ENCODE measurements around the gene SMIM35. TPM values are rescaled to one million over a fixed set of nuclear protein-coding genes. Genes with fewer than 3 reads are reported as not detected.

Gene SMIM35
- total RNA-seq, 1 donor from 2014 or later = 0.14 TPM

GRCh38 chr11:118051611-118052461 is 34.9 kb downstream of the SMIM35 start:
- intact Hi-C loops (cut with micrococcal nuclease) = loop anchor here (2.0 to 5.0 kb wide), 2 partner anchors 120 to 237 kb away; no protein-coding TSS in a partner anchor
- DNase-seq = peak; percentile 90
- Mint-ChIP-seq H3K27me3 (peaks cover 5% of the 10 kb centered on the region), H3K9me3 (no peaks in the 10 kb centered on the region), H3K4me3 (peak overlapping the region; percentile 69), H3K27ac (peak overlapping the region; percentile 94), H3K36me3 (ENCODE audit: low read depth) (no peaks in the 10 kb centered on the region), H3K4me1 (peaks cover 57% of the 10 kb centered on the region)

- peaks cover 63% of the 10 kb centered on the region for H3K4me1 Mint-ChIP-seq
- H3K27me3 Mint-ChIP-seq = no peaks in the 10 kb centered on the region
- H3K4me3 Mint-ChIP-seq = peak overlapping the region; percentile 69
- DNase-seq = no peak
- H3K9me3 Mint-ChIP-seq = no peaks in the 10 kb centered on the region
- intact Hi-C loops (cut with micrococcal nuclease) = loop anchor here (5.0 kb wide), 1 partner anchor 119 kb away; no protein-coding TSS in a partner anchor
- H3K36me3 Mint-ChIP-seq (ENCODE audit: low read depth) = no peaks in the 10 kb centered on the region
- H3K27ac Mint-ChIP-seq = peak overlapping the region; percentile 94
These were observed 35.6 kb downstream of the SMIM35 start for GRCh38 chr11:118051136-118051610.

DNA sequence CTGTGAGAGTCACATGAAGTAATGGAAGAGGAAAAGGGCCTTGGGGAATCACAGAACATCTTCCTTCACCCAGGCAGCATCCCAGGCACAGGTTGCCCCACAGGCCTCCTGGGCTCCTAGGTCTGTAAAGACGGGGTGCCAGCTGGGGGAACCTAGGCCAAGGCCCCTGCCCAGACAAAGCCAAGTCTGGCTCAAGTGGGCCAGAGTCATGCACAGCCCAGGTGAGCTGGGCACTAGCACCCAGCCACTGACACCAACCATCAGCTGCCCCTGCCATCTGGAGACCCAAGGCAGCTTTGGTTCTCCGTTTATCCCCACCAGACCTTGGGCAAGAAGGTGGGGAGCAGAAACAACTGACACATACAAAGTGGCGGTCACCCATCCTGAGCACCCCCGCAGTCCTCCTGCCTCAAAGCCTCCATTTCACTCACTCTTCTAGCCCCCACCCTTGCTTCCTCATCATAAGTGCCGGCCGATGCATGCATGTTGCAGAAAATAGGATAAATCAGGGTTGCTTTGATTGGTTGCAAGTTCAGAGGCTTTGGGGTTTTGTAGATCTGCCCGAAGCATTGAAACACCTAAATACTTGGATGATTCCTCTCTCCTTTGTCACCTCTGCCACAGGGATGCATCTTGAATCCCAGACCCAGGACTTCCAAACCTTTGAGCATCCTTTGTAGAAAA is 36.4 kb downstream of the SMIM35 start:
- Mint-ChIP-seq H3K9me3 (no peaks in the 10 kb centered on the region), H3K27ac (peak overlapping the region; percentile 94), H3K4me3 (peak overlapping the region; percentile 18), H3K4me1 (peaks cover 72% of the 10 kb centered on the region), H3K36me3 (ENCODE audit: low read depth) (no peaks in the 10 kb centered on the region), H3K27me3 (no peaks in the 10 kb centered on the region)
- no peak for DNase-seq
- intact Hi-C loops (cut with micrococcal nuclease) = loop anchor here (5.0 kb wide), 1 partner anchor 118 kb away; no protein-coding TSS in a partner anchor

- no peaks in the 10 kb centered on the region for H3K9me3 Mint-ChIP-seq
- no peaks in the 10 kb centered on the region for H3K27me3 Mint-ChIP-seq
- H3K4me1 Mint-ChIP-seq = peaks cover 77% of the 10 kb centered on the region
- H3K27ac Mint-ChIP-seq = peak overlapping the region; percentile 34
- H3K36me3 Mint-ChIP-seq (ENCODE audit: low read depth) = no peaks in the 10 kb centered on the region
- no peak for DNase-seq
- H3K4me3 Mint-ChIP-seq = peak overlapping the region; percentile 15
- intact Hi-C loops (cut with micrococcal nuclease) = loop anchor here (5.0 kb wide), 1 partner anchor 117 kb away; no protein-coding TSS in a partner anchor
These were observed 37.0 kb downstream of the SMIM35 start for GRCh38 chr11:118049771-118050170.

DNA sequence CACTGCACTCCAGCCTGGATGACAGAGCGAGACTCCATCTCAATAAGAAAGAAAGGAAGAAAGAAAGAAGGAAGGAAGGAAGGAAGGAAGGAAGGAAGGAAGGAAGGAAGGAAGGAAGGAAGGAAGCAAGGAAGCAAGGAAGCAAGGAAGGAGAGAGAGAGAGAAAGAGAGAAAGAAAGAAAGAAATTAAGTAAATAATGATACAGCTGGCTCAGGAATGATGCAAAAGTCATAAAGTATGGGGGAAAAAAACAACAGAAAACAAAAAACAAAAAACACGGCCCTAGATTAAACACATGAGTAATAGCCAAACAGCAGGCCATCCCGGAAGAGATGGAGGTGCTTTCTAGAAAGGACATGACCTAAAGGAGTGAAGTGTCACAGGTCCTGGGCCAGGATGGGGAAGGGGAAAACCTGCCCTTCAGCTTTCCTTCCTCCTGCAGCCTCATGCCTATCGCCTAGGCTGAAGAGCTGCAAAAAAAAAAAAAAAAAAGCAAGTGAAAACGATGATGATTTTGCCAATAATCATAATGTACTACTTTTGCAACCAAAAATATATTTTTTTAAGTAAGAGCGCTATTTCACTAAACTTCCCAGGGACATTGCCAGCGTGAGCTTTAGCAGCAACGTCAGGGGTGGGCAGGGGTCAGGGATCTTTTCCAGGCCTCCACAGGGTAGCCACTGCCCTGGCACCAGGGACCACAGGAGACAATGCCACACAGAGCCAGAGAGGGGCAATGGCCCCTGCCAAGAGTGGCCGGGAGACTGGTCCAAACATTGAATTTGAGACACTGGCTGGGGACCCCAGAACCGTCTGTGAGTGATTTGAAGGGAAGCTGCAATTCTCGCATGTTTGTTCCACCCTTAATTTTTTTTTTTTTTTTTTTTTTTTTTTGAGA is 38.0 kb downstream of the SMIM35 start:
- intact Hi-C loops (cut with micrococcal nuclease) = no loop called here

DNA sequence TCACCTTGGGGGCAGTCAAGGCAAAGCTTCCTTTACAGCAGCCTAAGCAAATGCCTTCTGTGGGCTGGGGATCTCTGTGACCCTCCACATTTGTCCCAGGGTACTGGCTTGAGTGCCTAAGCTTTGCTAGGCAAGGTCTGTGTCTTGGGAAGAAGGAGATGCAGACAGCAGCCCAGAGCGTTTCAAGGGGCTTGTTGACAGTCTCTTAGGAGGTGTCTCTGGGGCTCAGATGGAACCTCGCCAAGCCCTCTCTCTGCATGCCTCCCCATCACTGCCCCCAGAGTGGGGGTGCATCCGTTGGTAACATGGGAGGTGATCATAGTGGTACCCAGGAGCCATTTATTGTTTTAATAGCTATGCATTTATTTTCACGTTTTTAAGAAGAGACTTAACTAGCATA is 39.0 kb downstream of the SMIM35 start:
- Mint-ChIP-seq H3K4me1 (peaks cover 80% of the 10 kb centered on the region), H3K27ac (peak overlapping the region; percentile 42)
- intact Hi-C loops (cut with micrococcal nuclease) = loop anchor here (2.0 kb wide), 2 partner anchors 73 to 229 kb away; no protein-coding TSS in a partner anchor

More for the DNA sequence above, 38.0 kb downstream of the SMIM35 start:
- Mint-ChIP-seq H3K4me1 (peaks cover 85% of the 10 kb centered on the region), H3K27me3 (no peaks in the 10 kb centered on the region), H3K27ac (peak overlapping the region; percentile 78), H3K36me3 (ENCODE audit: low read depth) (no peaks in the 10 kb centered on the region), H3K4me3 (no peak overlapping the region), H3K9me3 (no peaks in the 10 kb centered on the region)
- DNase-seq = no peak

DNA sequence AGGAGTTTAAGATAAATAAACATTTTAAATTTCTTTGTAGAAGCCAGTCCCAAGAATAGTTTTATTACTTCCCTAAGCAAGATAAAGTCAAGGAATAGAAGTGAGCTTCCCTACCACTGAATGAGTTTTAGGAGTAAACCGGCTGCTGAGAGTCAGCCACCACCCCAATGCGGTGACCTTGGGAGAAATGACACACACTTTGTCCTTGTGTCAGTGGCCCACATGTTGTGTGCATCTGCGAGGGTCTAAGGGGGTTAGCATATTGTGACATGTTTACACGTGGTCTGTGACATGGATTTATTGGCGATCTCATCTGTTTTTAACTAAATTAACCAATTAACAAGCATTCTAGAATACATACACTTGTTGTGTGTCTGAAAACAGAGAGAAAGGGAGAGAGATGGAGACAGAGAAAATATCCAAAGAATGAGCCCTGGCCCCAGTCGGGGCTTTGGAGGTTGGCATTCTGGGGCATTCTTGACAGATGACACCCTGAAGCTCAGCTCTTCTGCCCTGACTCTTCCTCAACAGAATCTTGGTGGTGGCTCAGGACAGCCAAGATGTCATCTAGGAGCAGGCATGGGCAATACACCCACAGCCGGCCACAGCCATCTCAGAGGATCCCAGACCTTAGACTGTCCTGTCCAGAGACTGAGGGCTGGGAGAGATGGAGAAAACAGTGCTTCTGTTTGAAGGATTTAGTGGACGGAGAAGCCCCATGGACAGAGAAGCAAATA is 39.6 kb downstream of the SMIM35 start:
- intact Hi-C loops (cut with micrococcal nuclease) = loop anchor here (1.0 to 2.0 kb wide), 5 partner anchors 45 to 391 kb away; no protein-coding TSS in a partner anchor
- H3K27ac Mint-ChIP-seq = peak overlapping the region; percentile 87
- peaks cover 79% of the 10 kb centered on the region for H3K4me1 Mint-ChIP-seq
- H3K9me3 Mint-ChIP-seq = no peaks in the 10 kb centered on the region
- DNase-seq = peak; percentile 64
- no peak overlapping the region for H3K4me3 Mint-ChIP-seq
- H3K36me3 Mint-ChIP-seq (ENCODE audit: low read depth) = no peaks in the 10 kb centered on the region
- H3K27me3 Mint-ChIP-seq = no peaks in the 10 kb centered on the region

More for the DNA sequence above, 39.0 kb downstream of the SMIM35 start:
- no peak for DNase-seq
- Mint-ChIP-seq H3K27me3 (no peaks in the 10 kb centered on the region), H3K9me3 (no peaks in the 10 kb centered on the region), H3K4me3 (no peak overlapping the region), H3K36me3 (ENCODE audit: low read depth) (no peaks in the 10 kb centered on the region)

DNA sequence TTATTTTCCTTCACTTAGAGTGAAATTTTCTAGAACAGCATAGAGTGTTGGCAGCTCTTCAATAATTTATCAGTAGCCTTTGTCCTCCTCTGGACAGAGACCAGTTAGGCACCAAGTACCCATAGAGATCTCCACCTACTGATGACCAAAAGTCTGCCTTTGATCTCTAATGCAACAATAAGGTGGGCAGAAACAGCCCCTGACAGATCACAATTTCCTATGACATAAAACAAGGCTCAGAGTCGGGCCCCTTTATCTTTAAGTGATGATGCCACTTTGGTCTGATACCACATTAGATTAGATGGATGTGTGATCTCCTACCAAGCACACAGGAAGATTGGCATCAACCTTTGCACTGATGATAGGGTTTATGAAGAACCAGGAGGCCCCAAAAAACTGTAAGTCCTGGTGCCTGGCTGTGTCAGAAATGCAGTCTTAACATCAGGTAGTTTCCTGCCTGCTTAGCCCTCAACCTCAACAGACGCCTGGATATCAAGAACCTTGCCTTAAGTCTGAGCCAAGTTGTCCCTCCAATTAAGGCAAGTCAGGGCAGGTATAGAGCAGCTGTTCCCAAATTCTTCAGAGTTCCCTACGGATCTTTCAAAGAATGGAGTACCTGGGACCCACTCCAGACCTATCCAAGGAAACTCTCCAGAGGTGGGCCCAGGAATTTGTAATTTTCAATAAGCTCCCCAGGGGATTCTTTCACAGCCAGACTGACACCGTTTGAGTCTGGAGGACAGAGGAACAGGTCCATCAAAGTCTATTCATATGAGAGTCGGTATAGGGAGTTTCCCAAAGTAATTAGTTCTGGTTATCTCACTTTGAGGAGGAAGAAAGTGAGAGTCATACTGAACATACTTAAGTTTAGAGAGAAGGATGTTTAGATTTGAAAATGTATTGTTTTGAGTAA is 40.5 kb downstream of the SMIM35 start:
- H3K9me3 Mint-ChIP-seq = no peaks in the 10 kb centered on the region
- peak; percentile 76 for DNase-seq
- H3K27ac Mint-ChIP-seq = peak overlapping the region; percentile 87
- H3K4me3 Mint-ChIP-seq = peak overlapping the region; percentile 51
- H3K36me3 Mint-ChIP-seq (ENCODE audit: low read depth) = no peaks in the 10 kb centered on the region
- no peaks in the 10 kb centered on the region for H3K27me3 Mint-ChIP-seq
- H3K4me1 Mint-ChIP-seq = peaks cover 75% of the 10 kb centered on the region
- intact Hi-C loops (cut with micrococcal nuclease) = loop anchor here (1.0 to 2.0 kb wide), 5 partner anchors 44 to 392 kb away; no protein-coding TSS in a partner anchor

DNA sequence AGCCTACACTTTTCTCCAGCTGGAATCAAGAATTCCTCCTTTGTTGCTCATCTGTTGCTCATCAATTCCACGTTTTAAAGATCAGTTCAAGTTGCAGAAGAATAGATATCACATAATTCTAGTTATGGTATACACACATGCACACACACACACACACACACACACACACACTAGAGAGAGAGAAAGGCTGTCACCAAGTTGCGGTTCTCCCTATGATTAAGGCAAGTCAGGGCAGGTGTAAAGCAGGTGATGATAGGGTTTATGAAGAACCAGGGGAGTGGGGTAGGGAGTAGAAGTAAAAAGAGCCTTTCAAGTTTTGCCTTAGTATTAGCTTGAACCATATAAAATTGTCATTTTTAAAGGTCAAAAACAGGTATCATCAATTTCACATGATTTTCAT is 41.6 kb downstream of the SMIM35 start:
- Mint-ChIP-seq H3K4me1 (peaks cover 65% of the 10 kb centered on the region), H3K27me3 (no peaks in the 10 kb centered on the region), H3K9me3 (no peaks in the 10 kb centered on the region), H3K4me3 (peak overlapping the region; percentile 8), H3K36me3 (ENCODE audit: low read depth) (peaks cover under 1% of the 10 kb centered on the region), H3K27ac (peak overlapping the region; percentile 87)
- intact Hi-C loops (cut with micrococcal nuclease) = no loop called here
- no peak for DNase-seq

DNA sequence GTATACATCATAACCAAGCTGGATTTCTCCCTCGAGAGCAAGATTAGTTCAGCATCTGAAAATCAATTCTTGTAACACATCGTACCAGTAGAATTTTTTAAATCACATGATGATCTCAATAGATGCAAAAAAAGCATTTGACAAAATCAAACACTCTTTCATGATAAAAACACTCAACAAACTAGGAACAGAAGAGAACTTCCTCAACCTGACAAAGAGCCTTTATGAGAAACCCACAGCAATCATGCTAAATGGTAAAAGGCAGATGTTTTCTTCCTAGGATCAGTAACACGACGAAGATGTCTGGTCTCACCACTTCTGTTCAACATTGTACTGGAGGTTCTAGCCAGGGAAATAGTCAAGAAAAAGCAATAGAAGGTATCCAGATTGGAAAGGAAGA is 44.0 kb downstream of the SMIM35 start:
- no peak for DNase-seq
- intact Hi-C loops (cut with micrococcal nuclease) = no loop called here
- Mint-ChIP-seq H3K4me3 (peak overlapping the region; percentile 6), H3K36me3 (ENCODE audit: low read depth) (peaks cover 3% of the 10 kb centered on the region), H3K27ac (peak overlapping the region; percentile 63), H3K27me3 (no peaks in the 10 kb centered on the region), H3K4me1 (peaks cover 58% of the 10 kb centered on the region), H3K9me3 (no peaks in the 10 kb centered on the region)

DNA sequence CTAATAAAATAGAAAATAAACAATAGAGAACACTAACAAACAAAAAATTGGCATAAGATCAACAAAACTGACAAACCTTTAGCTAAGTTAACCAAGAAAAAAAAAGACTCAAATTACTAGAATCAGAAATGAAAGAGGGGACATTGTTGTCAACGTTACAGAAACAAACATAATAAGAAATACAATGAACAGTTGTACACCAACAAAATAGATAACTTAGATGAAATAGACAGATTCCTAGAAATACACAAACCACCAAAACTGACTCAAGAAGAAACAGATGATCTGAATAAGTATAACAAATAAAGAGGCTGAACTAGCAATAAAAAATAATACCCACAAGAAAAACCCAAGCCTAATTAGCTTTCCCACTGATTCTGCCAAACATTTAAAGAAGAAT is 44.6 kb downstream of the SMIM35 start:
- intact Hi-C loops (cut with micrococcal nuclease) = no loop called here
- Mint-ChIP-seq H3K9me3 (no peaks in the 10 kb centered on the region), H3K4me1 (peaks cover 53% of the 10 kb centered on the region), H3K36me3 (ENCODE audit: low read depth) (peaks cover 3% of the 10 kb centered on the region), H3K4me3 (peak overlapping the region; percentile 6), H3K27ac (peak overlapping the region; percentile 81), H3K27me3 (no peaks in the 10 kb centered on the region)
- DNase-seq = no peak

- Mint-ChIP-seq H3K27ac (no peak overlapping the region), H3K4me3 (no peak overlapping the region), H3K9me3 (peaks cover 11% of the 10 kb centered on the region), H3K36me3 (ENCODE audit: low read depth) (peaks cover 1% of the 10 kb centered on the region), H3K27me3 (no peaks in the 10 kb centered on the region), H3K4me1 (peaks cover 19% of the 10 kb centered on the region)
- intact Hi-C loops (cut with micrococcal nuclease) = no loop called here
- peak; percentile 56 for DNase-seq
These were observed 53.3 kb downstream of the SMIM35 start for GRCh38 chr11:118033443-118033842.

Measured in activated CD4-positive, alpha-beta T cell treated with anti-CD3 and anti-CD28 coated beads, Interleukin-2, amount 10 ng/mL, durations not matched to agents 24 days and 14 days (primary cell).